Fibroblast of lung (primary cell): ENCODE results near the gene CLTB. TPM values are rescaled to one million over a fixed set of nuclear protein-coding genes. Genes with fewer than 3 reads are reported as not detected.

ENCODE experiments used
- DNase-seq, 2 donors: peaks; one replicate each; pipeline versions ENCODE4 v3.0.0 to v3.0.0-alpha.2; 2010; ENCODE audit warnings: low read depth in 2 of 2
- H2AFZ ChIP-seq: 2 replicates; pipeline ENCODE4 v1.5.1; 2012; ENCODE audit warnings: low read length, control low read depth, inconsistent platforms
- H3K27ac ChIP-seq: 2 replicates; pipeline ENCODE4 v1.5.1; 2011; ENCODE audit warnings: low read length, control low read depth; ENCODE audit not compliant: insufficient read depth
- H3K27me3 ChIP-seq: 2 replicates; pipeline ENCODE4 v1.5.1; 2011; ENCODE audit warnings: mild to moderate bottlenecking, low read length; ENCODE audit not compliant: control insufficient read depth, insufficient read depth
- H3K36me3 ChIP-seq: 2 replicates; pipeline ENCODE4 v1.5.1; 2011; ENCODE audit warnings: low read length; ENCODE audit not compliant: control insufficient read depth, insufficient read depth
- H3K4me1 ChIP-seq: 2 replicates; pipeline ENCODE4 v1.5.1; 2011; ENCODE audit warnings: low read length; ENCODE audit not compliant: control insufficient read depth, insufficient read depth; ENCODE audit errors: extremely low read depth
- H3K4me2 ChIP-seq: 2 replicates; pipeline ENCODE4 v1.5.1; 2011; ENCODE audit warnings: low read length, control low read depth; ENCODE audit not compliant: insufficient read depth; ENCODE audit errors: extremely low read depth
- H3K4me3 ChIP-seq, 4 experiments: fragments of 200-600 bp in 1 of 4; sonication (generic) in 1 of 4; replicated peaks in 1 of 4; 2 replicates each; pipeline ENCODE4 v1.5.1; 2011 to 2016; ENCODE audit warnings: low read length in 4 of 4, low read depth in 3 of 4, mild to moderate bottlenecking in 3 of 4, control low read depth in 2 of 4, inconsistent platforms in 1 of 4, mixed read lengths in 1 of 4; ENCODE audit not compliant: insufficient read depth in 1 of 4; ENCODE audit errors: control extremely low read depth in 1 of 4
- H3K79me2 ChIP-seq: 2 replicates; pipeline ENCODE4 v1.5.1; 2012; ENCODE audit warnings: mild to moderate bottlenecking, low read length, inconsistent platforms; ENCODE audit not compliant: control insufficient read depth, insufficient read depth
- H3K9ac ChIP-seq: 2 replicates; pipeline ENCODE4 v1.5.1; 2011; ENCODE audit warnings: mild to moderate bottlenecking, low read length, control low read depth; ENCODE audit not compliant: insufficient read depth
- H3K9me3 ChIP-seq: 2 replicates; pipeline ENCODE4 v1.5.1; 2012; ENCODE audit warnings: low read depth, low read length; ENCODE audit not compliant: control insufficient read depth, insufficient read depth
- H4K20me1 ChIP-seq: 2 replicates; pipeline ENCODE4 v1.5.1; 2011; ENCODE audit warnings: low read length; ENCODE audit not compliant: control insufficient read depth, insufficient read depth; ENCODE audit errors: extremely low read depth
- EZH2 ChIP-seq: IDR thresholded peaks from 2 replicates; pipeline ENCODE4 v1.5.1; 2012; ENCODE audit warnings: low read length, control low read depth, mild to moderate bottlenecking; ENCODE audit errors: missing control alignments
- polyA plus RNA-seq, 2 donors: library from polyadenylated mRNA; depleted of rRNA in 1 of 2; stranded (reverse) in 1 of 2; unstranded in 1 of 2; fragments of >200 nt; gene quantifications; 2 replicates each; pipeline ENCODE4 v1.2.1, GENCODE V29; 2011 to 2012; ENCODE audit warnings: missing spikeins in 1 of 2
- total RNA-seq: library from RNA; depleted of rRNA; stranded (reverse); fragments of >200 nt; gene quantifications from 2 replicates; pipeline ENCODE4 v1.2.1, GENCODE V29; 2014
- TF ChIP-seq, protein P1 (sequence below), 2 donors: IDR thresholded peaks in 1 of 2; conservative IDR thresholded peaks in 1 of 2; 1 replicate in 1 of 2; 2 replicates in 1 of 2; pipeline ENCODE4 v1.5.1; 2011 to 2012; ENCODE audit warnings: low read length in 2 of 2, control low read depth in 1 of 2, inconsistent platforms in 1 of 2, low read depth in 1 of 2, mild to moderate bottlenecking in 1 of 2

The CLTB gene
- total and polyA plus RNA-seq, 2 donors (not counting 1 experiment from before 2014, with no cell fraction given), result 90.8 to 94.3 TPM

DNA sequence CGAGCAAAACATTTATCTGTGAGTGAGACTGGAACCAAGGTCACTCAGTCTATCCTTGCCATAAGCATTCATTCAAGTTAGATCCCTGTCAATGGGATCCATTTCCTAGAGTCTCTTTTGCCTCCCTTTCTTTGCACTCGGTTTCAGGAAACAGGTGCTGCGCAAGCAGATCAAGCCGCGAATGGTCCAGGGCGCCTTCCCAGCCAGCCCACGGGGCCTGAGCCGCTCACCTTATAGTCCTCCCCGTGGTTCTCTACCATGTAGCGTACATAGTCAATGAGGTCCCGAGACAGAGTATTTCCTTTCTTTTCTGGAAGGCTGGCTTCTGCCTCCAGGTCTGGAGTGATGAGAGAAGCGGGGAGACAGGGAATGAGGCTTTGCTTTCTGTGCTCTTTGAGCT lies 31.3 kb downstream of the CLTB start:
- Histone ChIP-seq H2AFZ (no peak overlapping the region), H3K4me1 (peaks cover 12% of the 10 kb centered on the region), H4K20me1 (no peaks in the 10 kb centered on the region), H3K9me3 (no peaks in the 10 kb centered on the region), H3K36me3 (peaks cover 16% of the 10 kb centered on the region), H3K79me2 (peaks cover 31% of the 10 kb centered on the region), H3K27ac (no peak overlapping the region), H3K27me3 (no peaks in the 10 kb centered on the region), H3K9ac (no peak overlapping the region), H3K4me2 (no peak overlapping the region), H3K4me3 (no peak overlapping the region)
- no peak for TF ChIP-seq EZH2
- TF ChIP-seq, protein P1, sequence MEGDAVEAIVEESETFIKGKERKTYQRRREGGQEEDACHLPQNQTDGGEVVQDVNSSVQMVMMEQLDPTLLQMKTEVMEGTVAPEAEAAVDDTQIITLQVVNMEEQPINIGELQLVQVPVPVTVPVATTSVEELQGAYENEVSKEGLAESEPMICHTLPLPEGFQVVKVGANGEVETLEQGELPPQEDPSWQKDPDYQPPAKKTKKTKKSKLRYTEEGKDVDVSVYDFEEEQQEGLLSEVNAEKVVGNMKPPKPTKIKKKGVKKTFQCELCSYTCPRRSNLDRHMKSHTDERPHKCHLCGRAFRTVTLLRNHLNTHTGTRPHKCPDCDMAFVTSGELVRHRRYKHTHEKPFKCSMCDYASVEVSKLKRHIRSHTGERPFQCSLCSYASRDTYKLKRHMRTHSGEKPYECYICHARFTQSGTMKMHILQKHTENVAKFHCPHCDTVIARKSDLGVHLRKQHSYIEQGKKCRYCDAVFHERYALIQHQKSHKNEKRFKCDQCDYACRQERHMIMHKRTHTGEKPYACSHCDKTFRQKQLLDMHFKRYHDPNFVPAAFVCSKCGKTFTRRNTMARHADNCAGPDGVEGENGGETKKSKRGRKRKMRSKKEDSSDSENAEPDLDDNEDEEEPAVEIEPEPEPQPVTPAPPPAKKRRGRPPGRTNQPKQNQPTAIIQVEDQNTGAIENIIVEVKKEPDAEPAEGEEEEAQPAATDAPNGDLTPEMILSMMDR (conservative IDR thresholded peaks at IDR 0.05 in 1 of 2, IDR thresholded peaks at IDR 0.05 in 1 of 2; ENCODE audit: low read depth in 1 of 2, low read length in 2 of 2), result no peak
- DNase-seq, result no peak

DNA sequence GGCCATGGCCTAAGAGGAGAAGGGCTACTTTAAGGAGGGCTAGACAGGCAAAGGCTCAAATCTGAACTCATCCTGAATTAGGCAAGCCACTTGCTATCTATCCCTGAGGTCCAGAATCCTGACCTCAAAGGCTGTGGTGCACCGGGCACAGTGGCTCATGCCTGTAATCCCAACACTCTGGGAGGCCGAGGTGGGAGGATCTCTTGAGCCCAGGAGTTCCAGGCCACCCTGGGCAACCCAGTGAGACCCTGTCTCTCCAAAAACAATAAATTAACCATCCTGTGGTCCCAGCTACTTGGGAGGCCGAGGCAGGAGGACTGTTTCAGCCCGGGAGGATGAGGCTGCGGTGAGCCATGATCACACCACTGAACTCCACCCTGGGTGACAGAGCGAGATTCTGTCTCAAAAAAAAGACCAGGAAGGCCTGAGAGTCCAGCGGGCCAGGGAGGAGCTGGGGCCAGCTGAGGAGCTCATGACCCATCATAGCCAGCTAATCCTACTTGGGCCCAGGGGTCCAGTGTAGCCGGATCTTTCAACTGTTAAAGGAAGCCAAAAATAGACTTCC lies 31.9 kb downstream of the CLTB start:
- Histone ChIP-seq H2AFZ (no peak overlapping the region), H3K36me3 (peaks cover 16% of the 10 kb centered on the region)

DNA sequence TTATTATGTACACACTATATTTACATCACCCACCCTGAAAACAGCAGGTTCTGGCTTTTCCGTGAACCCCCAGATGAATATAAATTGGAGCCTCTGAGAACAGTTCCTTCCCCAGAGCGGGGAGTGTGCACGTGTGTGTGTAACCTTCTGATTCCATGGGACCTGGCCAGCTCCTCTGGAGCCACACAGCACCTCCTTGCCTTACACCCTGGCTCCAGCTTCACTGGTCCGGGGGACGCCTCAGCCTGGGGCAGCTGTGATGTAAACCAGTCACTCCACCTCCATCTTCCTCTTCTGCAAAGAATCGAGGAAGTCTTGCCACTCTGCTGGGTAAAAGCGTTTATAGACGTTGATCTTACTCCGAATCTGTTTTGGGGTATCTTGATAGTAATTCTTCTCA lies 32.4 kb downstream of the CLTB start:
- Histone ChIP-seq H2AFZ (no peak overlapping the region), H3K9ac (no peak overlapping the region), H4K20me1 (no peaks in the 10 kb centered on the region), H3K36me3 (peaks cover 16% of the 10 kb centered on the region), H3K4me1 (peaks cover 9% of the 10 kb centered on the region), H3K4me2 (no peak overlapping the region), H3K27ac (no peak overlapping the region), H3K4me3 (no peak overlapping the region), H3K27me3 (no peaks in the 10 kb centered on the region), H3K9me3 (no peaks in the 10 kb centered on the region), H3K79me2 (peaks cover 30% of the 10 kb centered on the region)
- DNase-seq, result no peak
- no peak for TF ChIP-seq EZH2
- TF ChIP-seq, protein P1 (conservative IDR thresholded peaks at IDR 0.05 in 1 of 2, IDR thresholded peaks at IDR 0.05 in 1 of 2; ENCODE audit: low read depth in 1 of 2, low read length in 2 of 2), result no peak

More for the DNA sequence above, 31.9 kb downstream of the CLTB start:
- Histone ChIP-seq H4K20me1 (no peaks in the 10 kb centered on the region), H3K4me2 (no peak overlapping the region), H3K27ac (no peak overlapping the region), H3K9me3 (no peaks in the 10 kb centered on the region), H3K79me2 (peaks cover 30% of the 10 kb centered on the region), H3K4me1 (peaks cover 9% of the 10 kb centered on the region), H3K9ac (no peak overlapping the region), H3K27me3 (no peaks in the 10 kb centered on the region), H3K4me3 (no peak overlapping the region)
- no peak for DNase-seq
- TF ChIP-seq, protein P1 (conservative IDR thresholded peaks at IDR 0.05 in 1 of 2, IDR thresholded peaks at IDR 0.05 in 1 of 2; ENCODE audit: low read depth in 1 of 2, low read length in 2 of 2), result no peak
- TF ChIP-seq EZH2, result no peak
